Upper lobe of right lung (tissue), 1 donor: Measurements from ENCODE around the gene HSH2D. TPM values are rescaled to one million over a fixed set of nuclear protein-coding genes. Genes with fewer than 3 reads are reported as not detected.
A peak's percentile ranks its signal among the peaks of the same experiment; 100 is the strongest.

ENCODE experiments used
- ATAC-seq: fragments of 200-7000 bp; cut with Tn5 transposase; one replicate; pipeline ENCODE4 v1.9.1; 2020; ENCODE audit warnings: mild to moderate bottlenecking, moderate library complexity
- DNase-seq: peaks from one replicate; pipeline ENCODE4 v3.0.0-alpha.2; 2020
- H3K27ac ChIP-seq: fragments of 200-600 bp; one replicate; pipeline ENCODE4 v1.8.0; 2022
- H3K27me3 ChIP-seq: fragments of 200-600 bp; one replicate; pipeline ENCODE4 v1.8.0; 2022; ENCODE audit warnings: mild to moderate bottlenecking
- H3K36me3 ChIP-seq: fragments of 200-600 bp; one replicate; pipeline ENCODE4 v1.8.0; 2022
- H3K4me1 ChIP-seq: fragments of 200-600 bp; one replicate; pipeline ENCODE4 v1.8.0; 2022
- H3K4me3 ChIP-seq: fragments of 200-600 bp; one replicate; pipeline ENCODE4 v1.8.0; 2022; ENCODE audit warnings: mild to moderate bottlenecking
- H3K9me3 ChIP-seq: fragments of 200-600 bp; one replicate; pipeline ENCODE4 v1.8.0; 2022
- intact Hi-C: fragments of 100-400 bp; cut with DNase I; formaldehyde crosslinking; loops from one replicate; pipeline ENCODE4 v1.11.0; 2022
- long read RNA-seq: library from polyadenylated mRNA; unstranded; transcript quantifications from one replicate; pipeline ENCODE4 v2.0.0, GENCODE V29; 2021
- total RNA-seq: library from RNA; stranded (reverse); fragmentation: NEBNext Ultra II Directional; extraction: Animal tissue kit (Norgen Biotek cat#: 25700); gene quantifications from one replicate; pipeline ENCODE4 v1.2.1, GENCODE V29; 2021
- TF ChIP-seq, protein P1 (sequence below): fragments of 200-600 bp; IDR thresholded peaks from one replicate; pipeline ENCODE4 v1.8.0; 2022; ENCODE audit warnings: antibody characterized with exemption
- donor health status: DM: no; HTN: yes; CAD: no; lungs with severe emphysema.

HSH2D gene, protein sequence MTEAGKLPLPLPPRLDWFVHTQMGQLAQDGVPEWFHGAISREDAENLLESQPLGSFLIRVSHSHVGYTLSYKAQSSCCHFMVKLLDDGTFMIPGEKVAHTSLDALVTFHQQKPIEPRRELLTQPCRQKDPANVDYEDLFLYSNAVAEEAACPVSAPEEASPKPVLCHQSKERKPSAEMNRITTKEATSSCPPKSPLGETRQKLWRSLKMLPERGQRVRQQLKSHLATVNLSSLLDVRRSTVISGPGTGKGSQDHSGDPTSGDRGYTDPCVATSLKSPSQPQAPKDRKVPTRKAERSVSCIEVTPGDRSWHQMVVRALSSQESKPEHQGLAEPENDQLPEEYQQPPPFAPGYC
- 6.0 TPM for total RNA-seq
- long read RNA-seq, partial matches to known transcripts, result 0 of 3 reads
- long read RNA-seq, other reads (novel, unspliced or antisense), result 2 of 3 reads

DNA sequence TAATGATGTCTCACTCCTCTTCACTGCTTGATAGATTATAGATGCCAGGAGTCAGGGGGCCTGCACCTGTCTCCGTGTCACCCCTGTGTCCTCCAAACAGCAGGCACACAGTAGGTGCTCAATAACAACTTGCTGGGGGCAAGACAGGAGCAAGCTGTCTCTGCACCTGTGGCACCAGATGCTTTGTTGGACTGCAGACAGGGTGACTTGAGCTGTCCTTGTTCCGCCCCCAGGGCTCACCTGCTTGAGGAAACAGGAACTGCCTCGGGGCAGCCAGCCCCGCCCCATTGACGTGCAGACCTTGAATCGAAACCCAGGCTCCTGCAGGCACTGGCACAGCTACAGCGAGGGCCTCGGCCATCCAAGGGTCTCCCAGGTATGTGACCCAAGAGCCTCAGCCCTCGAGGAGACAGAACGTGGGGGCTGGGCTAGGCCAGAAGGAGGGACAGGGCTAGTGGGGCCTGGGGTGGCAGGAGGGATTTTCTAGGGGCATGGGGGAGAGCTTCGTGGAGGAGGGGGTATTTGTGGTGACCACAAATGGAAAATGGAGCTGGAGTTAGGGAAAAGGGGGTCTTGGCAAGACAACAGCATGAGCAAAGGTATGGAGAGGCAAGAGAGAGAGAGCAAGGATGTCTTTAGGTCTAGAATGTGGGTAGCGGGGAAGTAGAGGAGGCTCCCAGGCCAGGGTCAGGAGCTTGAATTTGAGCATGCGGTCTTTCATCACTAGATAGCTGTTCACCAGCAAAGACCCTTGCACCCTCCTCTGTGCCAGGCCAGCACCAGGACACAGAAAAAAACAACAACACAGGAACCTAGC lies at the start of gene HSH2D:
HSH2D (plus strand) TSS at position 287 of the 817 bp plus-strand sequence. CDS start 5,066 bp downstream, outside the sequence.
- Histone ChIP-seq H3K4me1 (peaks cover 5% of the 10 kb centered on the region), H3K36me3 (no peaks in the 10 kb centered on the region), H3K4me3 (peak within 1 kb of the TSS; percentile 42), H3K9me3 (no peaks in the 10 kb centered on the region), H3K27me3 (no peaks in the 10 kb centered on the region), H3K27ac (peak within 1 kb of the TSS; percentile 56)
- intact Hi-C loops, result no loop called here
- DNase-seq (peak; percentile 90), ATAC-seq (peak; percentile 96)
- TF ChIP-seq, protein P1, sequence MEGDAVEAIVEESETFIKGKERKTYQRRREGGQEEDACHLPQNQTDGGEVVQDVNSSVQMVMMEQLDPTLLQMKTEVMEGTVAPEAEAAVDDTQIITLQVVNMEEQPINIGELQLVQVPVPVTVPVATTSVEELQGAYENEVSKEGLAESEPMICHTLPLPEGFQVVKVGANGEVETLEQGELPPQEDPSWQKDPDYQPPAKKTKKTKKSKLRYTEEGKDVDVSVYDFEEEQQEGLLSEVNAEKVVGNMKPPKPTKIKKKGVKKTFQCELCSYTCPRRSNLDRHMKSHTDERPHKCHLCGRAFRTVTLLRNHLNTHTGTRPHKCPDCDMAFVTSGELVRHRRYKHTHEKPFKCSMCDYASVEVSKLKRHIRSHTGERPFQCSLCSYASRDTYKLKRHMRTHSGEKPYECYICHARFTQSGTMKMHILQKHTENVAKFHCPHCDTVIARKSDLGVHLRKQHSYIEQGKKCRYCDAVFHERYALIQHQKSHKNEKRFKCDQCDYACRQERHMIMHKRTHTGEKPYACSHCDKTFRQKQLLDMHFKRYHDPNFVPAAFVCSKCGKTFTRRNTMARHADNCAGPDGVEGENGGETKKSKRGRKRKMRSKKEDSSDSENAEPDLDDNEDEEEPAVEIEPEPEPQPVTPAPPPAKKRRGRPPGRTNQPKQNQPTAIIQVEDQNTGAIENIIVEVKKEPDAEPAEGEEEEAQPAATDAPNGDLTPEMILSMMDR, result no peak

DNA sequence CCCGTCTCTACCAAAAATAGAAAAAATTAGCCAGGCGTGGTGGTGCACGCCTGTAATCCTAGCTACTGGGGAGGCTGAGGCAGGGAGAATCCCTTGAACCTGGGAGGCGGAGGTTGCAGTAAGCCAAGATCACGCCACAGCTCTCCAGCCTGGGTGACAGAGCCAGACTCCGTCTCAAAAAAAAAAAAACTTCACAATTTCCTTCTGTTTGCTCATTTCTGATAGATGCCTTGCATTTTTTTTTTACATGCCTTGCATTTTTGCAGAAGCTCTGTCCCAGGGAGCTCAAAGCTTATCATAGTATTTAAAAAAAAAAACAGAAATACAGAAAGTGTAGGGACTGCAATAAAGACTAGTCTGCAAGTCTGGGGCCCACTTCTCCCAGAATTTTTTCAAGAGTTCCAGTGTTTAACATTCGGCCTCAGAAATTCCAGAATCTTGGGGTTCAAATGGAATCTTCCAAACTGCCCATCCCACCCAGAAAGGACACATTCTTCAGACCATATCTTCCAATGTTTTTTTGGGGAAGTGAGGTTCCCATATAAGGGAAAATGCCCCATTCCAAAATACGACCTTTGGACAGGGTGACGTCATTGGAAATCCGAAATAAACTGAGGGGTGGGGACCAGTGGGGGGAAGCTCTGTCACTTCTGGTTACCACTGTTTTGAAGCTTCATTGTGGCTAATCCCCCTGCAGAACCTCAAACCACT lies 49.0 kb upstream of the HSH2D start:
- ATAC-seq (no peak), DNase-seq (no peak)
- TF ChIP-seq, protein P1, result no peak
- Histone ChIP-seq H3K9me3 (no peaks in the 10 kb centered on the region), H3K4me1 (peaks cover 8% of the 10 kb centered on the region), H3K4me3 (no peak overlapping the region), H3K27ac (peak overlapping the region; percentile 49), H3K36me3 (peaks cover 100% of the 10 kb centered on the region), H3K27me3 (no peaks in the 10 kb centered on the region)
- intact Hi-C loops, result no loop called here

DNA sequence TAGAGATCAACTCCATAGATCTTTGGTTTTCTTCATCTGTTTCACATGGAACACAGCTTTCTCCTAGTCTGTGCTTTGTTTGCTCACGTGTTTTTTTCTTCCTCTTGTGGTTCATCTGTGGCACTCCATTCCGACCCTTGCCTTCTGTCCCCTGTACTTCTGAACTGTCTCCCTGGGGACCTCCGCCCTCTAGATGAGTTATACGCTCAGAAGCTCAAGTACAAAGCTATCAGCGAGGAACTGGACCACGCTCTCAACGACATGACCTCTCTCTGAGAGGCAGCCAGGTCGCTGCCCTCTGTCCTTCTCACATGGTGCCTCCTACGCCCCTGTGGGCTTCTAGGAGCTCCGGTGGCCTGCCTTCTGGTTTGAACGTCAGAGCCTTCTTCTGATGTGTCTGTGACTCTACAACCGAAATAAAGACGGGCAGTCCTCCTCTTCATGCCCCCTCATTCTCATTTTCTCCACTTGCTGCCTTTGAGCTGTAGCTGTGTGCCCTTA lies 48.4 kb upstream of the HSH2D start:
- no peak for DNase-seq
- peak; percentile 16 for ATAC-seq
- no peak overlapping the region for H3K27ac ChIP-seq
- no peak overlapping the region for H3K4me3 ChIP-seq
- intact Hi-C loops, result no loop called here
- TF ChIP-seq, protein P1, result no peak
- peaks cover 100% of the 10 kb centered on the region for H3K36me3 ChIP-seq
- H3K9me3 ChIP-seq, result no peaks in the 10 kb centered on the region
- no peaks in the 10 kb centered on the region for H3K27me3 ChIP-seq
- H3K4me1 ChIP-seq, result peaks cover 8% of the 10 kb centered on the region

DNA sequence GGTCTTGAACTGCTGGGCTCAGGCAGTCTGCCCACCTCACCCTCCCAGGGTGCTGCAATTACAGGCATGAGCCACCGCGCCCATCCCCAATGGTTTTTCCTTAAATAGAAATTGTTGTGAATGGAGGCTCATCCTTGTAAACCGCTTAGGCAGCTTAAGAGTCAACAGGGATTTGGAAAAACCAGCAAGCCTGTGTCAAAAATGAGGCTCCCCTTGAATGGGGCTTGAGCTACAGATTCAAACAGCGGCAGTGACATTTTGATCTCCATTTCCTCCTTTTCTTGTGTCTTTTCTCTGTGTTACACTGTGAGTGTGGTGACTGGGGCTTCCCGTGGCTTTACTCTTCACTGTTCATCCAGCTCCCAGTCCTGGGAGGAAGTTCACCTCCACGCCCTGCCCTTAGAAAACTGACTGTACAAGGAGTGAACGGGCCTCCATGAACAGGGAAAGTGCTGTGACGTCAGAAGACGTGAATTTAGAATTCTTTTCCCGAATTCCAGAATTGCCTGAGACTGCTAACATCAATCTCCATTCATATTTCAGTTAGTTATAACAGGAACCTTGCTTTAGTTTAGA lies 47.1 kb upstream of the HSH2D start:
- Histone ChIP-seq H3K27me3 (no peaks in the 10 kb centered on the region), H3K27ac (no peak overlapping the region), H3K9me3 (no peaks in the 10 kb centered on the region), H3K4me3 (no peak overlapping the region), H3K36me3 (peaks cover 100% of the 10 kb centered on the region), H3K4me1 (peaks cover 8% of the 10 kb centered on the region)
- intact Hi-C loops, result no loop called here
- TF ChIP-seq, protein P1, result no peak
- DNase-seq (no peak), ATAC-seq (peak; percentile 21)

DNA sequence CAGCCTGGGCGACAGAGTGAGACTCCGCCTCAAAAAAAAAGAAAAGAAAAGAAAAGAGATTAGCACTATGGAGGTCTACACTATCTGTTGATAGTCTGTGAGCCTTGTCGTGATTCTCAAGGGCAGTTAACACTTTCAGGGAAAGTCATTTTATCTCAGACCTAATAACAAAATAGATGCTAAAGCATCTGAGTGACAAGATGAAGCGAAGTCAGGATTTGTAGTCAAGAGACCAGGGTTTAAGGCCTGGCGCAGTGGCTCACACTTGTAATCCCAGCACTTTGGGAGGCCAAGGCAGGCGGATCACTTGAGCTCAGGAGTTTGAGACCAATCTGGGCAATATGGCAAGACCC lies 45.1 kb upstream of the HSH2D start:
- H3K27ac ChIP-seq, result no peak overlapping the region
- H3K36me3 ChIP-seq, result peaks cover 100% of the 10 kb centered on the region

More for the DNA sequence above, 45.1 kb upstream of the HSH2D start:
- no peak for ATAC-seq
- TF ChIP-seq, protein P1, result no peak
- intact Hi-C loops, result no loop called here
- Histone ChIP-seq H3K9me3 (no peaks in the 10 kb centered on the region), H3K4me1 (peaks cover 8% of the 10 kb centered on the region), H3K4me3 (no peak overlapping the region), H3K27me3 (no peaks in the 10 kb centered on the region)
- no peak for DNase-seq
